A172 (cell line): ENCODE data around the gene NEURL1B. TPM values are rescaled to one million over a fixed set of nuclear protein-coding genes. Genes with fewer than 3 reads are reported as not detected.

ENCODE experiments used
- DNase-seq: peaks from one replicate; pipeline ENCODE4 v3.0.0-alpha.2; 2015; ENCODE audit warnings: low spot score
- total RNA-seq: library from RNA; depleted of rRNA; stranded (reverse); fragments of >200 nt; shearing (Covaris generic); gene quantifications from 2 replicates; pipeline ENCODE4 v1.2.3, GENCODE V29; 2014

Gene NEURL1B
- total RNA-seq, 1 experiment from 2014 or later, result 7.2 TPM

GRCh38 chr5:172608773-172609172 lies 32.3 kb upstream of the NEURL1B start:
- DNase-seq, result no peak

GRCh38 chr5:172610643-172611042 lies 30.4 kb upstream of the NEURL1B start:
- DNase-seq, result no peak

- no peak for DNase-seq
Observed at GRCh38 chr5:172611913-172612312, 29.1 kb upstream of the NEURL1B start.

GRCh38 chr5:172612771-172613170 lies 28.3 kb upstream of the NEURL1B start:
- no peak for DNase-seq

GRCh38 chr5:172616136-172616535 lies 24.9 kb upstream of the NEURL1B start:
- DNase-seq, result no peak

GRCh38 chr5:172616730-172617129 lies 24.3 kb upstream of the NEURL1B start:
- DNase-seq, result no peak

- DNase-seq, result no peak
Observed at GRCh38 chr5:172617817-172618216, 23.2 kb upstream of the NEURL1B start.

GRCh38 chr5:172618574-172619365 lies 22.3 kb upstream of the NEURL1B start:
- DNase-seq, result no peak

GRCh38 chr5:172620506-172620905 lies 20.6 kb upstream of the NEURL1B start:
- DNase-seq, result no peak

GRCh38 chr5:172622091-172623046 lies 18.7 kb upstream of the NEURL1B start:
- DNase-seq, result no peak

GRCh38 chr5:172623313-172623980 lies 17.6 kb upstream of the NEURL1B start:
- no peak for DNase-seq

- no peak for DNase-seq
Observed at GRCh38 chr5:172624083-172624995, 16.7 kb upstream of the NEURL1B start.

GRCh38 chr5:172624996-172625964 lies 15.8 kb upstream of the NEURL1B start:
- DNase-seq, result no peak

GRCh38 chr5:172626031-172626581 lies 15.0 kb upstream of the NEURL1B start:
- DNase-seq, result no peak

- DNase-seq, result no peak
Observed at GRCh38 chr5:172630082-172630481, 11.0 kb upstream of the NEURL1B start.

GRCh38 chr5:172630482-172630881 lies 10.6 kb upstream of the NEURL1B start:
- no peak for DNase-seq

GRCh38 chr5:172630986-172631385 lies 10.1 kb upstream of the NEURL1B start:
- no peak for DNase-seq

- DNase-seq, result no peak
Observed at GRCh38 chr5:172632346-172633092, 8.5 kb upstream of the NEURL1B start.
